GM12878 (cell line): ENCODE measurements around the gene METTL21C. TPM values are rescaled to one million over a fixed set of nuclear protein-coding genes. Genes with fewer than 3 reads are reported as not detected.

Experiments
- ATAC-seq: fragments of 200-7000 bp; cut with Tn5 transposase; 3 replicates; pipeline ENCODE4 v1.9.1; 2020; ENCODE audit warnings: mild to moderate bottlenecking, moderate library complexity
- BruUV-seq: library from RNA; stranded (reverse); fragments of 400-500 nt; replicated peaks from 2 replicates; lab custom pipeline; 2021; lab: Mats Ljungman, UMichigan
- CTCF ChIA-PET: fragments of 300-600 bp; sonication (Branson Sonifier 250); formaldehyde crosslinking; extraction: SDS; loops from one replicate; lab custom pipeline; 2021; ENCODE audit warnings: inconsistent platforms; lab: Yijun Ruan, JAX
- POLR2A ChIA-PET: fragments of 350-600 bp; formaldehyde crosslinking; extraction: SDS; loops from one replicate; lab custom pipeline; 2021; ENCODE audit warnings: inconsistent platforms; lab: Charles Lee
- RAD21 ChIA-PET: fragments of 300-600 bp; sonication (Branson Sonifier 250); formaldehyde crosslinking; loops from one replicate; lab custom pipeline; 2023; ENCODE audit warnings: antibody characterized with exemption; ENCODE audit not compliant: unreplicated experiment; lab: Charles Lee
- SMC1A ChIA-PET: fragments of 300-600 bp; sonication (Branson Sonifier 250); formaldehyde crosslinking; loops from one replicate; lab custom pipeline; 2023; ENCODE audit not compliant: unreplicated experiment, uncharacterized antibody; lab: Charles Lee
- DNase-seq: peaks from one replicate; pipeline ENCODE4 v3.0.0-alpha.2; 2011; ENCODE audit warnings: low read depth, low spot score
- FAIRE-seq: peaks from 3 replicates; lab custom pipeline; 2011; peaks lifted over from hg19 to GRCh38; lab: Jason Lieb, UNC
- H2AFZ ChIP-seq: 2 replicates; pipeline ENCODE4 v1.6.0; 2011; ENCODE audit warnings: low read depth, low read length, control low read depth; ENCODE audit not compliant: control insufficient read depth
- H3K27ac ChIP-seq: 2 replicates; pipeline ENCODE4 v1.5.1; 2011; ENCODE audit warnings: control low read depth; ENCODE audit not compliant: control insufficient read depth, insufficient read depth
- H3K27me3 ChIP-seq, 2 experiments: replicated peaks in 1 of 2; 2 replicates each; pipeline versions ENCODE4 v1.6.0 to v1.6.1; 2011; ENCODE audit warnings: low read length in 1 of 2; ENCODE audit not compliant: control insufficient read depth in 2 of 2, insufficient read depth in 2 of 2
- H3K36me3 ChIP-seq, 2 experiments: 2 replicates each; pipeline ENCODE4 v1.5.1; 2011; ENCODE audit warnings: low read length in 1 of 2; ENCODE audit not compliant: control insufficient read depth in 2 of 2, insufficient read depth in 2 of 2
- H3K4me1 ChIP-seq: 2 replicates; pipeline ENCODE4 v1.6.1; 2011; ENCODE audit warnings: mild to moderate bottlenecking, low read length, moderate library complexity, mixed read lengths; ENCODE audit not compliant: control insufficient read depth, insufficient read depth
- H3K4me2 ChIP-seq: 2 replicates; pipeline ENCODE4 v1.6.0; 2011; ENCODE audit warnings: control low read depth; ENCODE audit not compliant: control insufficient read depth, insufficient read depth
- H3K4me3 ChIP-seq: fragments of 200-600 bp; sonication (generic); 2 replicates; pipeline ENCODE4 v1.5.1; 2016
- H3K79me2 ChIP-seq: 2 replicates; pipeline ENCODE4 v1.6.0; 2011; ENCODE audit warnings: low read length; ENCODE audit not compliant: control insufficient read depth, insufficient read depth
- H3K9ac ChIP-seq: 2 replicates; pipeline ENCODE4 v1.8.0; 2011; ENCODE audit warnings: low read length, control low read depth, mixed read lengths; ENCODE audit not compliant: control insufficient read depth, insufficient read depth
- H3K9me3 ChIP-seq: replicated peaks from 3 replicates; pipeline ENCODE4 v1.5.1; 2011; ENCODE audit warnings: mild to moderate bottlenecking, low read length; ENCODE audit not compliant: control insufficient read depth, insufficient read depth
- H4K20me1 ChIP-seq: 2 replicates; pipeline ENCODE4 v1.6.0; 2011; ENCODE audit not compliant: control insufficient read depth, insufficient read depth
- CBFB ChIP-seq: IDR thresholded peaks from 2 replicates; pipeline ENCODE4 v1.6.1; 2016; ENCODE audit warnings: antibody characterized with exemption, low read depth
- CBX5 ChIP-seq: sonication (generic); IDR thresholded peaks from 2 replicates; pipeline ENCODE4 v1.6.1; 2016; ENCODE audit warnings: low read depth, moderate library complexity, mild to moderate bottlenecking, inconsistent platforms
- CEBPB ChIP-seq, 2 experiments: fragments of 150-350 bp in 1 of 2; IDR thresholded peaks; 2 replicates each; pipeline ENCODE4 v1.6.1; 2012 to 2014; ENCODE audit warnings: low read depth in 2 of 2, low read length in 2 of 2, borderline replicate concordance in 1 of 2, inconsistent platforms in 1 of 2
- POLR2AphosphoS2 ChIP-seq: IDR thresholded peaks from 2 replicates; pipeline ENCODE4 v1.6.1; 2011; ENCODE audit warnings: low read depth, mild to moderate bottlenecking, low read length, improper control_type of control experiment, moderate library complexity
- RBBP5 ChIP-seq: fragments of 200-600 bp; sonication (generic); conservative IDR thresholded peaks from 2 replicates; pipeline ENCODE4 v1.6.1; 2016
- SUZ12 ChIP-seq: fragments of 200-600 bp; sonication (generic); IDR thresholded peaks from one replicate; pipeline ENCODE4 v1.6.1; 2018; ENCODE audit warnings: antibody characterized with exemption, mild to moderate bottlenecking; ENCODE audit not compliant: unreplicated experiment
- ZBTB4 ChIP-seq: fragments of 450-650 bp; formaldehyde crosslinking; IDR thresholded peaks from 2 replicates; pipeline ENCODE4 v1.4.0; 2022; ENCODE audit warnings: mild to moderate bottlenecking, moderate library complexity
- in situ Hi-C: fragments of 300-500 bp; cut with MboI; formaldehyde crosslinking; loops from 9 replicates; pipeline ENCODE4 v1.14.3; 2018; ENCODE audit warnings: mixed read lengths
- intact Hi-C: fragments of 100-400 bp; cut with micrococcal nuclease; formaldehyde crosslinking; loops from one replicate; pipeline ENCODE4 v1.14.2; 2022; ENCODE audit not compliant: unreplicated experiment
- polyA plus RNA-seq, 11 experiments: library from polyadenylated mRNA; depleted of rRNA in 4 of 11; unstranded in 6 of 11; stranded (reverse) in 5 of 11; fragments of >200 nt; fragmentation: Nextera tagmentation in 4 of 11; fragmentation: Illumina TruSeq in 1 of 11; extraction: Ambion mirVana in 4 of 11; extraction: Trizol in 1 of 11; gene quantifications; 1 replicate in 1 of 11; 2 replicates in 10 of 11; pipeline versions ENCODE4 v1.2.1 to v1.2.3, GENCODE V29; 2011 to 2016; ENCODE audit warnings: inconsistent platforms in 2 of 11, missing spikeins in 2 of 11, low read depth in 1 of 11
- total RNA-seq, 4 experiments: library from RNA; depleted of rRNA in 3 of 4; stranded (reverse); fragments of >200 nt in 3 of 4; fragmentation: Illumina TruSeq in 1 of 4; extraction: Trizol in 1 of 4; gene quantifications; 2 replicates each; pipeline versions ENCODE4 v1.2.1 to v1.2.3, GENCODE V29; 2013 to 2021

The METTL21C gene
- total and polyA plus RNA-seq, 10 of the 15 experiments (the other 5 are each of a cell fraction or from before 2014, with no cell fraction given): 0.13 TPM; not detected in 9

- TF ChIP-seq ZBTB4 (no peak), SUZ12 (no peak), CEBPB (IDR thresholded peaks at IDR 0.05; ENCODE audit: borderline replicate concordance in 1 of 2, low read depth in 2 of 2, low read length in 2 of 2) (no peak)
- TF ChIP-seq, all 136 proteins: peak for 0
These were observed 27.8 kb downstream of the METTL21C start (continued) for GRCh38 chr13:102667023-102667422.

- ATAC-seq: no peak
- ChIA-PET CTCF (interaction anchor here (1.0 kb wide), 1 partner anchor 67 kb away, joined by 3 read pairs; no protein-coding TSS in a partner anchor), SMC1A (interaction anchor here (1.1 to 1.3 kb wide), 2 partner anchors 8 to 12 kb away, joined by 3 read pairs; no protein-coding TSS in a partner anchor), POLR2A (no interaction called here), RAD21 (no interaction called here)
- no peak overlapping the region for H3K27ac ChIP-seq
- no peak for FAIRE-seq
- no peaks in the 10 kb centered on the region for H4K20me1 ChIP-seq
- H3K4me3 ChIP-seq: no peak overlapping the region
- intact Hi-C loops: no loop called here
- DNase-seq: no peak
- H3K4me1 ChIP-seq: no peaks in the 10 kb centered on the region
- no peak overlapping the region for H3K4me2 ChIP-seq
- H3K9me3 ChIP-seq: peaks cover 1% of the 10 kb centered on the region; the same call in 2 of the 3 replicates
- H3K27me3 ChIP-seq: no peaks in the 10 kb centered on the region
- no peak overlapping the region for H2AFZ ChIP-seq
- no TSS peak for BruUV-seq
- TF ChIP-seq CBFB: no peak
- TF ChIP-seq POLR2AphosphoS2: no peak
- no peak for TF ChIP-seq RBBP5
- TF ChIP-seq CBX5: peak; percentile 69; the same call in 1 of the 2 replicates
- in situ Hi-C loops: no loop called here
- no peaks in the 10 kb centered on the region for H3K79me2 ChIP-seq
- peaks cover 6 to 32% of the 10 kb centered on the region in 2 experiments for H3K36me3 ChIP-seq
- no peak overlapping the region for H3K9ac ChIP-seq
These were observed 35.6 kb downstream of the METTL21C start for GRCh38 chr13:102659168-102659713.
